Stomach (tissue), 4 donors: Measurements from ENCODE around the gene STK17A.

Source experiments
- CTCF ChIP-seq, 7 experiments: fragments of 450-650 bp in 4 of 7; fragments of 200-600 bp in 3 of 7; sonication (generic) in 3 of 7; IDR thresholded peaks; one replicate each; pipeline ENCODE4 v1.5.1; 2016 to 2019; ENCODE audit warnings: antibody characterized with exemption in 7 of 7, control low read depth in 2 of 7, mild to moderate bottlenecking in 1 of 7
- EP300 ChIP-seq: sonication (generic); formaldehyde crosslinking; IDR thresholded peaks from one replicate; pipeline ENCODE4 v1.6.1; 2017; ENCODE audit warnings: antibody characterized with exemption
- POLR2A ChIP-seq, 4 donors: fragments of 450-650 bp; IDR thresholded peaks; one replicate each; pipeline ENCODE4 v1.6.1; 2016; ENCODE audit warnings: antibody characterized with exemption in 4 of 4, control low read depth in 2 of 4, mild to moderate bottlenecking in 1 of 4, moderate library complexity in 1 of 4

- TF ChIP-seq POLR2A (IDR thresholded peaks at IDR 0.05) (no peak), CTCF (IDR thresholded peaks at IDR 0.05) (no peak), EP300 (no peak)
Measured at GRCh38 chr7:43629857-43630256, 46.9 kb downstream of the STK17A start.
